ENCODE measurements around the gene PPM1N. TPM values are rescaled to one million over a fixed set of nuclear protein-coding genes. Genes with fewer than 3 reads are reported as not detected.
A peak's percentile ranks its signal among the peaks of the same experiment; 100 is the strongest.

Gene PPM1N
- total RNA-seq, 2 experiments from 2014 or later, result 5.8 to 6.1 TPM

GRCh38 chr19:45500918-45501729, 2.9 kb downstream of the PPM1N start:
- H3K4me1 Mint-ChIP-seq, result peaks cover 29% of the 10 kb centered on the region
- H3K27me3 Mint-ChIP-seq, result peaks cover 6% of the 10 kb centered on the region
- H3K36me3 Mint-ChIP-seq, result peaks cover 10% of the 10 kb centered on the region
- H3K27ac Mint-ChIP-seq, result no peak overlapping the region
- H3K9me3 Mint-ChIP-seq, result no peaks in the 10 kb centered on the region
- ATAC-seq (ENCODE audit: low read depth), result no peak
- no peak for DNase-seq
- POLR2A ChIA-PET, result interaction anchor here (0.6 kb wide), 1 partner anchor 1289 kb away, joined by 3 read pairs; no protein-coding TSS in a partner anchor
- H3K4me3 Mint-ChIP-seq, result no peak overlapping the region

GRCh38 chr19:45501730-45502014, 3.4 kb downstream of the PPM1N start:
- Mint-ChIP-seq H3K27me3 (peaks cover 5% of the 10 kb centered on the region), H3K4me3 (no peak overlapping the region), H3K4me1 (peaks cover 31% of the 10 kb centered on the region), H3K36me3 (peaks cover 10% of the 10 kb centered on the region), H3K9me3 (no peaks in the 10 kb centered on the region), H3K27ac (no peak overlapping the region)
- no peak for DNase-seq
- ATAC-seq (ENCODE audit: low read depth), result no peak
- POLR2A ChIA-PET, result interaction anchor here (0.6 kb wide), 1 partner anchor 1290 kb away, joined by 3 read pairs; no protein-coding TSS in a partner anchor

GRCh38 chr19:45502111-45502510, 3.9 kb downstream of the PPM1N start:
- H3K36me3 Mint-ChIP-seq, result peaks cover 10% of the 10 kb centered on the region
- no peak overlapping the region for H3K27ac Mint-ChIP-seq
- ATAC-seq (ENCODE audit: low read depth), result no peak
- H3K9me3 Mint-ChIP-seq, result no peaks in the 10 kb centered on the region
- POLR2A ChIA-PET, result no interaction called here
- no peak for DNase-seq
- no peak overlapping the region for H3K4me3 Mint-ChIP-seq
- peaks cover 4% of the 10 kb centered on the region for H3K27me3 Mint-ChIP-seq
- peaks cover 29% of the 10 kb centered on the region for H3K4me1 Mint-ChIP-seq

- peaks cover 19% of the 10 kb centered on the region for H3K4me1 Mint-ChIP-seq
These were observed 5.7 kb downstream of the PPM1N start for GRCh38 chr19:45503909-45504308.

GRCh38 chr19:45505151-45505995, 7.1 kb downstream of the PPM1N start:
- no peak for ATAC-seq (ENCODE audit: low read depth)
- Mint-ChIP-seq H3K9me3 (no peaks in the 10 kb centered on the region), H3K27me3 (no peaks in the 10 kb centered on the region), H3K4me3 (peak overlapping the region; percentile 81), H3K27ac (peak overlapping the region; percentile 43), H3K4me1 (peaks cover 20% of the 10 kb centered on the region), H3K36me3 (peaks cover 11% of the 10 kb centered on the region)
- no peak for DNase-seq
- POLR2A ChIA-PET, result interaction anchor here (0.5 to 1.8 kb wide), 7 partner anchors 9 to 483 kb away, joined by 3 to 8 read pairs (median 4); no protein-coding TSS in a partner anchor

More at GRCh38 chr19:45503909-45504308, 5.7 kb downstream of the PPM1N start:
- Mint-ChIP-seq H3K36me3 (peaks cover 11% of the 10 kb centered on the region), H3K4me3 (no peak overlapping the region), H3K27me3 (no peaks in the 10 kb centered on the region), H3K9me3 (no peaks in the 10 kb centered on the region), H3K27ac (no peak overlapping the region)
- POLR2A ChIA-PET, result no interaction called here
- DNase-seq (no peak), ATAC-seq (ENCODE audit: low read depth) (no peak)

- ATAC-seq (ENCODE audit: low read depth) (no peak), DNase-seq (no peak)
- H3K27me3 Mint-ChIP-seq, result no peaks in the 10 kb centered on the region
- peaks cover 12% of the 10 kb centered on the region for H3K36me3 Mint-ChIP-seq
- peak overlapping the region; percentile 81 for H3K4me3 Mint-ChIP-seq
- POLR2A ChIA-PET, result interaction anchor here (0.5 to 1.8 kb wide), 7 partner anchors 9 to 483 kb away, joined by 3 to 5 read pairs (median 4); no protein-coding TSS in a partner anchor
- H3K4me1 Mint-ChIP-seq, result peaks cover 23% of the 10 kb centered on the region
- no peaks in the 10 kb centered on the region for H3K9me3 Mint-ChIP-seq
- H3K27ac Mint-ChIP-seq, result peak overlapping the region; percentile 81
These were observed 7.7 kb downstream of the PPM1N start for GRCh38 chr19:45505996-45506245.

GRCh38 chr19:45506246-45506988, 8.2 kb downstream of the PPM1N start:
- Mint-ChIP-seq H3K36me3 (peaks cover 12% of the 10 kb centered on the region), H3K4me1 (peaks cover 25% of the 10 kb centered on the region), H3K9me3 (no peaks in the 10 kb centered on the region), H3K27me3 (no peaks in the 10 kb centered on the region), H3K4me3 (peak overlapping the region; percentile 87), H3K27ac (peak overlapping the region; percentile 96)
- DNase-seq (peak; percentile 99), ATAC-seq (ENCODE audit: low read depth) (peak; percentile 72)
- POLR2A ChIA-PET, result interaction anchor here (0.5 to 1.8 kb wide), 7 partner anchors 9 to 484 kb away, joined by 3 to 5 read pairs (median 4); no protein-coding TSS in a partner anchor

- ATAC-seq (ENCODE audit: low read depth), result peak; percentile 66
- POLR2A ChIA-PET, result interaction anchor here (0.6 to 1.9 kb wide), 9 partner anchors 8 to 135 kb away, joined by 3 to 16 read pairs (median 4); partner anchors contain the start of genes EML2, OPA3 and PPM1N
- peaks cover 12% of the 10 kb centered on the region for H3K36me3 Mint-ChIP-seq
- H3K4me1 Mint-ChIP-seq, result peaks cover 31% of the 10 kb centered on the region
- no peaks in the 10 kb centered on the region for H3K9me3 Mint-ChIP-seq
- DNase-seq, result peak; percentile 92
- H3K27me3 Mint-ChIP-seq, result no peaks in the 10 kb centered on the region
- peak within 1 kb of the TSS; percentile 96 for H3K27ac Mint-ChIP-seq
- H3K4me3 Mint-ChIP-seq, result peak within 1 kb of the TSS; percentile 98
These were observed 9.0 kb downstream of the PPM1N start, which contains the start of gene VASP for GRCh38 chr19:45506989-45507871. VASP (plus strand) TSS chr19:45507479; CDS start chr19:45507772, 293 bp downstream.

GRCh38 chr19:45507872-45508416, 9.7 kb downstream of the PPM1N start:
- Mint-ChIP-seq H3K9me3 (no peaks in the 10 kb centered on the region), H3K36me3 (peaks cover 15% of the 10 kb centered on the region), H3K27me3 (no peaks in the 10 kb centered on the region), H3K27ac (peak overlapping the region; percentile 95), H3K4me1 (peaks cover 34% of the 10 kb centered on the region), H3K4me3 (peak overlapping the region; percentile 98)
- DNase-seq (no peak), ATAC-seq (ENCODE audit: low read depth) (no peak)
- POLR2A ChIA-PET, result interaction anchor here (0.6 to 1.9 kb wide), 11 partner anchors 9 to 184 kb away, joined by 3 to 16 read pairs (median 4); partner anchors contain the start of genes EML2, OPA3, PPM1N and QPCTL

- peak overlapping the region; percentile 98 for H3K4me3 Mint-ChIP-seq
- no peaks in the 10 kb centered on the region for H3K9me3 Mint-ChIP-seq
- DNase-seq, result peak; percentile 64
- POLR2A ChIA-PET, result interaction anchor here (0.6 to 1.9 kb wide), 9 partner anchors 9 to 184 kb away, joined by 3 to 16 read pairs (median 4); partner anchors contain the start of genes EML2, OPA3, PPM1N and QPCTL
- H3K4me1 Mint-ChIP-seq, result peaks cover 37% of the 10 kb centered on the region
- H3K27ac Mint-ChIP-seq, result peak overlapping the region; percentile 95
- H3K36me3 Mint-ChIP-seq, result peaks cover 17% of the 10 kb centered on the region
- ATAC-seq (ENCODE audit: low read depth), result no peak
- H3K27me3 Mint-ChIP-seq, result no peaks in the 10 kb centered on the region
These were observed 10.2 kb downstream of the PPM1N start for GRCh38 chr19:45508417-45508860.

- ATAC-seq (ENCODE audit: low read depth) (no peak), DNase-seq (peak; percentile 60)
- Mint-ChIP-seq H3K4me1 (peaks cover 39% of the 10 kb centered on the region), H3K27me3 (no peaks in the 10 kb centered on the region), H3K36me3 (peaks cover 18% of the 10 kb centered on the region), H3K27ac (peak overlapping the region; percentile 95), H3K4me3 (peak overlapping the region; percentile 98), H3K9me3 (no peaks in the 10 kb centered on the region)
- POLR2A ChIA-PET, result interaction anchor here (0.9 to 1.9 kb wide), 7 partner anchors 10 to 183 kb away, joined by 3 to 16 read pairs (median 5); partner anchors contain the start of genes EML2, PPM1N, QPCTL and SNRPD2
These were observed 10.8 kb downstream of the PPM1N start for GRCh38 chr19:45508861-45509691.

Measured in activated naive CD8-positive, alpha-beta T cell treated with anti-CD3 and anti-CD28 coated beads, Interleukin-2, amount 10 ng/mL, durations not matched to agents 7 days and 5 days (primary cell).